T-helper 9 cell (primary cell): ENCODE results near the gene DZIP1.

Experiments used
- DNase-seq: peaks from one replicate; pipeline ENCODE4 v3.0.0-alpha.2; 2020

Gene DZIP1

GRCh38 chr13:95541308-95541707 lies 103.2 kb downstream of the DZIP1 start:
- DNase-seq, result no peak

GRCh38 chr13:95540888-95541287 lies 103.6 kb downstream of the DZIP1 start:
- no peak for DNase-seq

- DNase-seq, result no peak
Measured at GRCh38 chr13:95536632-95537241, 107.8 kb downstream of the DZIP1 start.

- DNase-seq, result no peak
Measured at GRCh38 chr13:95535243-95535642, 109.3 kb downstream of the DZIP1 start.

- DNase-seq, result no peak
Measured at GRCh38 chr13:95533545-95534160, 110.9 kb downstream of the DZIP1 start.

GRCh38 chr13:95530178-95530577 lies 114.3 kb downstream of the DZIP1 start:
- no peak for DNase-seq
